Measurements from ENCODE around the gene CPNE1.
"Not testable (repeated sequence)": the region's sequence is repeated elsewhere in the genome, so short reads cannot be mapped to it uniquely, and the experiment has no call there.

- not testable (repeated sequence) for TF ChIP-seq POLR2A (IDR thresholded peaks at IDR 0.05; ENCODE audit: borderline replicate concordance, extremely low read depth, insufficient read depth, insufficient read length); CEBPB (IDR thresholded peaks at IDR 0.05; ENCODE audit: low read depth); POLR2AphosphoS5 (IDR thresholded peaks at IDR 0.05; ENCODE audit: low read depth, low read length); SP1 (IDR thresholded peaks at IDR 0.05; ENCODE audit: low read depth); ATF3 (IDR thresholded peaks at IDR 0.05)
- peak; percentile 24 to 38 (median 25); a peak in 2 of 6 replicates for TF ChIP-seq CTCF (IDR thresholded peaks at IDR 0.05 in 2 of 3, conservative IDR thresholded peaks at IDR 0.05 in 1 of 3; ENCODE audit: borderline replicate concordance in 1 of 3, insufficient read depth in 1 of 3, low read depth in 2 of 3, low read length in 2 of 3)
Observed at GRCh38 chr20:35686872-35687271, 22.2 kb upstream of the CPNE1 start.

Data from HCT116 (cell line).